T-cell (primary cell): Measurements from ENCODE around the gene SAMD4B. TPM values are rescaled to one million over a fixed set of nuclear protein-coding genes. Genes with fewer than 3 reads are reported as not detected.

Experiments
- ATAC-seq, 4 experiments: fragments of 200-7000 bp in 3 of 4; fragments of 150-1000 bp in 1 of 4; cut with Tn5 transposase; replicated peaks in 1 of 4; 1 replicate in 3 of 4; 2 replicates in 1 of 4; pipeline ENCODE4 v1.10.0; 2021; ENCODE audit warnings: moderate library complexity in 3 of 4, mild to moderate bottlenecking in 2 of 4, moderate number of reproducible peaks in 1 of 4
- CTCF ChIA-PET, 2 donors: fragments of 300-600 bp; sonication (Branson Sonifier 250); formaldehyde crosslinking; loops; one replicate each; lab custom pipeline; 2022; ENCODE audit warnings: antibody characterized with exemption in 2 of 2; lab: Charles Lee
- POLR2A ChIA-PET, 2 donors: fragments of 300-600 bp; sonication (Branson Sonifier 250); formaldehyde crosslinking; loops; one replicate each; lab custom pipeline; 2022; ENCODE audit warnings: antibody characterized with exemption in 2 of 2; lab: Charles Lee
- DNase-seq, 35 experiments: peaks; one replicate each; pipeline versions ENCODE4 v3.0.0 to v3.0.0-alpha.2; 2013 to 2023
- H3K27ac ChIP-seq: one replicate; pipeline ENCODE4 v1.5.1; 2013; ENCODE audit warnings: low read length
- H3K27me3 ChIP-seq, 2 experiments: replicated peaks in 1 of 2; 1 replicate in 1 of 2; 2 replicates in 1 of 2; pipeline versions ENCODE4 v1.6.1 to v1.7.0; 2013; ENCODE audit warnings: low read length in 1 of 2, mixed read lengths in 1 of 2; ENCODE audit not compliant: control insufficient read depth in 2 of 2, insufficient read depth in 2 of 2; ENCODE audit errors: extremely low read depth in 1 of 2
- H3K36me3 ChIP-seq, 2 donors: 1 replicate in 1 of 2; 2 replicates in 1 of 2; pipeline versions ENCODE4 v1.6.1 to v1.7.0; 2013; ENCODE audit warnings: low read length in 1 of 2; ENCODE audit not compliant: control insufficient read depth in 2 of 2, insufficient read depth in 1 of 2; ENCODE audit errors: extremely low read depth in 1 of 2
- H3K4me1 ChIP-seq, 2 experiments: 1 replicate in 1 of 2; 2 replicates in 1 of 2; pipeline versions ENCODE4 v1.6.1 to v1.7.0; 2013; ENCODE audit warnings: low read length in 2 of 2, mixed read lengths in 1 of 2; ENCODE audit not compliant: insufficient read depth in 2 of 2, control insufficient read depth in 1 of 2; ENCODE audit errors: extremely low read depth in 1 of 2
- H3K4me3 ChIP-seq, 2 donors: 1 replicate in 1 of 2; 2 replicates in 1 of 2; pipeline versions ENCODE4 v1.5.1 to v1.7.0; 2013; ENCODE audit warnings: mild to moderate bottlenecking in 2 of 2, low read length in 1 of 2, moderate library complexity in 1 of 2; ENCODE audit not compliant: control insufficient read depth in 1 of 2; ENCODE audit errors: extremely low read depth in 1 of 2
- H3K9me3 ChIP-seq: 2 replicates; pipeline ENCODE4 v1.7.0; 2013
- H3K27ac Mint-ChIP-seq, 2 donors: one replicate each; pipeline ENCODE4 v1.8.0; 2020 to 2021; ENCODE audit warnings: mild to moderate bottlenecking in 2 of 2, mixed read lengths in 2 of 2
- H3K27me3 Mint-ChIP-seq, 2 donors: one replicate each; pipeline ENCODE4 v1.8.0; 2021 to 2022; ENCODE audit warnings: mixed read lengths in 2 of 2
- H3K36me3 Mint-ChIP-seq: one replicate; pipeline ENCODE4 v1.8.0; 2021; ENCODE audit warnings: mixed read lengths
- H3K4me1 Mint-ChIP-seq, 3 donors: one replicate each; pipeline ENCODE4 v1.8.0; 2020 to 2022; ENCODE audit warnings: mixed read lengths in 3 of 3, mild to moderate bottlenecking in 1 of 3
- H3K4me3 Mint-ChIP-seq, 3 donors: one replicate each; pipeline ENCODE4 v1.8.0; 2020 to 2022; ENCODE audit warnings: mild to moderate bottlenecking in 3 of 3, mixed read lengths in 3 of 3, moderate library complexity in 3 of 3
- H3K9me3 Mint-ChIP-seq, 3 donors: one replicate each; pipeline ENCODE4 v1.8.0; 2020 to 2022; ENCODE audit warnings: mixed read lengths in 3 of 3
- WGBS: methylation state at CpG from one replicate; pipeline ENCODE4 v1.1.5; 2013; ENCODE audit warnings: missing lambda C conversion rate; ENCODE audit not compliant: insufficient coverage; 5-methylcytosine and 5-hydroxymethylcytosine counted together
- total RNA-seq, 35 experiments: library from RNA in 6 of 35; stranded (reverse) in 6 of 35; fragments of 120-200 nt in 1 of 35; gene quantifications; one replicate each; pipeline versions ENCODE4 v1.2.1 to v1.2.4 and lab custom pipeline; 2013 to 2026

The SAMD4B gene
- total RNA-seq, 5 donors from 2014 or later (not counting 1 experiment from before 2014, with no cell fraction given), result 59.4 to 72.3 (median 62.0) TPM

DNA sequence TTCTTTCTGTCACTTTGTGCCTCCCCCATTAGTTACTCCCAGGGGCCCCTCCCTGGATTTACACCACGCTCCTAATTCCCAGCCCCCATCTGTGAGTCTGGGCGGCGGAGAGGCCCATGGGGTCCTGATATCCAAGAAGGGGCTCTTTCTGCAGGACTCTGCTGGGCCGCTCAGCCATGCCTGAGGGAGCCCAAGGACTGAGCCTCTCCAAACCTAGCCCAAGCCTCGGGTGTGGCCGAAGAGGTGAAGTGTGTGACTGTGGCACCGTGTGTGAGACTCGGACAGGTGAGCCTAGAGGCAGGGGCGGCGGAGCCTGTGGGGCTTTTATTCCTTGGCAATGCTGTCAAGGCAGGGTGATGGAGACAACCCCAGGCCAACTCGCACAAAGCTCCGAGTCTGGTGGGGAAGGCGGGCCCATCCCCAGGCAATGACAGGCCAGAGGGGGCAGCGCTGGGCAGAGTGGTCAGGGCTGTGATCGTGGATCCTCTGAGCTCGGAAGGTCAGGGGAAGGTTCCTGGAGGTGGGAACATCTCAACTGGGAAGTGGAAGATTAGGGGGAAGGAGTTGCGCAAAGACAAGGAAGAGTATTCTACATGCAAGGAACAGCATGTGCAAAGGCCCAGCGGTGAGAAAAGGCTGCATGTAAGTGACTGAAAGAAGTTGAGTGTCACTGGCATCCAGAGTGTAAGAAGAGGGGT is 71.8 kb downstream of the SAMD4B start:
- WGBS, result 81% methylated on average over 16 of the region's 18 CpGs
- CTCF ChIA-PET, result interaction anchor here in 1 of 2 donors (1.1 kb wide), 1 partner anchor 22 kb away, joined by 3 read pairs; the partner anchor contains the start of gene RPS16
- POLR2A ChIA-PET, result no interaction called here
- Mint-ChIP-seq H3K36me3 (peaks cover 13% of the 10 kb centered on the region), H3K4me3 (peak overlapping the region; percentile 78 to 83 (median 82)), H3K27ac (peak overlapping the region; percentile 93 to 96), H3K27me3 (peaks cover 0 to 3% of the 10 kb centered on the region in 2 donors), H3K4me1 (peaks cover 31 to 50% (median 41%) of the 10 kb centered on the region in 3 donors), H3K9me3 (no peaks in the 10 kb centered on the region)
- Histone ChIP-seq H3K9me3 (no peaks in the 10 kb centered on the region), H3K36me3 (peaks cover 14 to 17% of the 10 kb centered on the region in 2 donors), H3K4me1 (peaks cover 14 to 44% of the 10 kb centered on the region in 2 experiments), H3K27ac (peak overlapping the region; percentile 100), H3K4me3 (peak overlapping the region; percentile 62 to 97), H3K27me3 (no peaks in the 10 kb centered on the region)
- DNase-seq (peak in 1 of 35 experiments; percentile 39), ATAC-seq (no peak)

DNA sequence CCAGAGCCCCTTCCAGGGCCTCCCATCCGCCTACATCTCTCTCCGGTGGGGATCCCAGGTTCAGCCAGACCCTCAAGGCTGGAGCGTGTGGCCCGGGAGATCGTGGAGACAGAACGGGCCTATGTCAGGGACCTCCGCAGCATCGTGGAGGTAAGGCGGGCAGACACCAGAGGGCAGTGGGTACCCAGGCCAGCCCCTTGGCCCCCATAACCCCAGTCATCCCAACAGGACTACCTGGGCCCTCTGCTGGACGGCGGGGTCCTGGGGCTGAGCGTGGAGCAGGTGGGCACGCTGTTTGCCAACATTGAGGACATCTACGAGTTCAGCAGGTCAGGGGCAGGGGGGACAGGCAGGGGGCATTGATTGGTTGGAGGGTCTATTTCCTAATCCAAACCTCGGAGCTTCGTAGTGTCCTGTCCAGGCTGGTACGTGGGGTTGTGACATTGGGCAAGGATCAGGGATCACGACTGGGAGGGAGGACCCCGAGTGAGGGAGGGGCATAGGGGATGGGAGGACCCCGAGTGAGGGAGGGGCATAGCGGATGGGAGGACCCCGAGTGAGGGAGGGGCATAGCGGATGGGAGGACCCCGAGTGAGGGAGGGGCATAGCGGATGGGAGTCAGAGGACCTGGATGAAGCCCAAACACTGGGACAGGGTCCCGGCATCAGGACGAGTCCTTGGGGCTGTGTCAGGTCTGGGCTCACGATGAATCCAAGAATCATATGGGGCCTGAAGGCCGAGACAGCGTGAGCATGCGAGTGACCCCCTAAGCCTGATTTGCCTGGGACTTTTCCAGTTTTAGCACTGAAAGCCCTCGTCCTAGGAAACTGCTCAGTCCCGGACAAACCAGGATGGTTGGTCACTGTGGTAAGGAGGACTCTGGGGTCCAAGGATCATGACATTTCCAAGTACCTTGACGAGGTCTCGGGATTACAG is 73.2 kb downstream of the SAMD4B start:
- H3K27ac ChIP-seq, result no peak overlapping the region
- DNase-seq (no peak), ATAC-seq (no peak)
- Mint-ChIP-seq H3K36me3 (peaks cover 15% of the 10 kb centered on the region), H3K4me3 (peak overlapping the region in 1 of 3 donors; percentile 83), H3K27me3 (peaks cover 0 to 3% of the 10 kb centered on the region in 2 donors), H3K9me3 (no peaks in the 10 kb centered on the region), H3K27ac (peak overlapping the region in 1 of 2 donors; percentile 39), H3K4me1 (peaks cover 28 to 42% (median 36%) of the 10 kb centered on the region in 3 donors)
- H3K27me3 ChIP-seq, result no peaks in the 10 kb centered on the region
- no peak overlapping the region for H3K4me3 ChIP-seq
- CTCF ChIA-PET, result interaction anchor here in 1 of 2 donors (0.6 kb wide), 1 partner anchor 871 kb away, joined by 3 read pairs; no protein-coding TSS in a partner anchor
- H3K36me3 ChIP-seq, result peaks cover 16 to 19% of the 10 kb centered on the region in 2 donors
- WGBS, result 93% methylated on average over 31 of the region's 35 CpGs
- H3K9me3 ChIP-seq, result no peaks in the 10 kb centered on the region
- H3K4me1 ChIP-seq, result peaks cover 11 to 38% of the 10 kb centered on the region in 2 experiments
- POLR2A ChIA-PET, result no interaction called here

DNA sequence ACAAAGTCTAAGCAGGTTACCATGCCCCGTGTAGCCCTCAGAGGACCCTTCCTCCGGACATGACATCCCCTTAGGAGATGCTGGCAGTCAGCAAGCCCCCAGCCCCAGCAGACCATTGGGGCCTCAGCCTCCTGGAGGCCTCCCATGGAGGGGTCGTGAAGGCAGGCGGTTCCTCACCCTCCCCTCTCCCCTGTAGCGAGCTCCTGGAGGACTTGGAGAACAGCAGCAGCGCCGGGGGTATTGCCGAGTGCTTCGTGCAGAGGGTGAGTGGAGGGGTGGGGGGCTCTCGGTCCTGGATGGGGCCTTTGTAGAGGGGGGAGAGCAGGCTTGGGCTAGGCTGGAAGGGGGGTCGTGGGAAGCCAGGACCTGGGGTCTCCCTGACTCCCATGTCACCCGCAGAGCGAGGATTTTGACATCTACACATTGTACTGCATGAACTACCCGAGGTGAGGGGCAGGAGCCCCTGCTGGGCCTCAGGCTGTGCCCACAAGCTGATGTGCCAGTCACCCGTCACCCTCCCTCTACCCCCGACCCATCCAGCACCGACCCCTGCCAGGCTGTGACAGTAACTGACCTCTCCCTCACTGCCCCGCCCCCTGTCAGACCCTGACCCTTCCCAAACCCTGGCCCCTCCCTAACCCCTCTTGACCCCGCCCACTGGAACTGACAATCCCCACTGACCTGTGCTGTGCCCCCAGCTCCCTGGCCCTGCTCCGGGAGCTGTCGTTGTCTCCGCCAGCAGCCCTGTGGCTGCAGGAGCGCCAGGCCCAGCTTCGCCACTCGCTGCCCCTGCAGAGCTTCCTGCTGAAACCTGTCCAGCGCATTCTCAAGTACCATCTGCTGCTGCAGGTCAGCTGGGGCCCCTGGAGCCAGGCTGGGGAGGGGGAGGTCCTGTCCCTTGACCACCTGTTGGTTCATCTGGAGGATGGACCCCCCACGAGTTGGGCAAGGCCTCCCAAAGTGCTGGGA is 74.2 kb downstream of the SAMD4B start:
- Mint-ChIP-seq H3K4me1 (peaks cover 18 to 32% (median 25%) of the 10 kb centered on the region in 3 donors), H3K4me3 (no peak overlapping the region), H3K36me3 (peaks cover 15% of the 10 kb centered on the region), H3K9me3 (no peaks in the 10 kb centered on the region), H3K27me3 (peaks cover 0 to 3% of the 10 kb centered on the region in 2 donors), H3K27ac (peak overlapping the region in 1 of 2 donors; percentile 34)
- H3K4me1 ChIP-seq, result peaks cover 2 to 27% of the 10 kb centered on the region in 2 experiments
- WGBS, result 94% methylated on average over 15 of the region's 27 CpGs
- no peaks in the 10 kb centered on the region for H3K9me3 ChIP-seq
- ATAC-seq (no peak), DNase-seq (no peak)
- no peak overlapping the region for H3K27ac ChIP-seq
- H3K27me3 ChIP-seq, result no peaks in the 10 kb centered on the region
- CTCF ChIA-PET, result interaction anchor here (0.6 to 0.8 kb wide), 3 partner anchors 13 to 872 kb away, joined by 3 to 8 read pairs (median 5); partner anchors contain the start of gene EID2B (in 1 of the 2)
- POLR2A ChIA-PET, result interaction anchor here in 1 of 2 donors (1.7 kb wide), 1 partner anchor 19 kb away, joined by 4 read pairs; the partner anchor contains the start of gene RPS16
- H3K36me3 ChIP-seq, result peaks cover 18 to 25% of the 10 kb centered on the region in 2 donors
- no peak overlapping the region for H3K4me3 ChIP-seq

DNA sequence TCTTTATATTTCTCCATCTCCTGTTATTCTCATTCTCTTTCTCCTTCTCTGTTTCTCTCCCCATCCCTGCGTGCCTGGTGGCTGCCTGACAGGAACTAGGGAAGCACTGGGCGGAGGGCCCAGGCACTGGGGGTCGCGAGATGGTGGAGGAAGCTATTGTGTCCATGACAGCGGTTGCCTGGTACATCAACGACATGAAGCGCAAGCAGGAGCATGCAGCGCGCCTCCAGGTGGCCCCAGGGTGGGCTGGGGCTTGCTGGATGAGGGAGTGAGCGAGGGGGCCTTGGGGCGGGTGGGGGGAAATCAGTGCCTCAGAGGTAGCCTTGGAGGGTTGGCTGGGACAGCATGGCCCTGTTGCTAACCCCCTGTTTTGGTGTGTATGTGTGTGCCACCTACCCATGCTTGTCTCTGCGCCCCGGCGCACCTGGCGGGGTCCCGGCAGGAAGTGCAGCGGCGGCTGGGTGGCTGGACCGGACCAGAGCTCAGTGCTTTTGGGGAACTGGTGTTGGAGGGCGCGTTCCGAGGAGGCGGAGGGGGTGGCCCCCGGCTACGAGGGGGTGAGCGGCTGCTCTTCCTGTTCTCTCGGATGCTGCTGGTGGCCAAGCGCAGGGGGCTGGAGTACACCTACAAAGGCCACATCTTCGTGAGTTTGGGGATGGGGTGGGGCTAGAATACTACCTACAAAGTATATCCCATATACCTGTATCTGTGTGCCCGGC is 75.4 kb downstream of the SAMD4B start:
- ATAC-seq (no peak), DNase-seq (peak in 1 of 35 experiments; percentile 19)
- Histone ChIP-seq H3K4me1 (peaks cover 0 to 21% of the 10 kb centered on the region in 2 experiments), H3K9me3 (no peaks in the 10 kb centered on the region), H3K27ac (no peak overlapping the region), H3K36me3 (peaks cover 18 to 32% of the 10 kb centered on the region in 2 donors), H3K4me3 (no peak overlapping the region), H3K27me3 (no peaks in the 10 kb centered on the region)
- POLR2A ChIA-PET, result interaction anchor here (0.9 to 1.7 kb wide), 2 partner anchors 18 kb away, joined by 3 to 4 read pairs; partner anchors contain the start of gene RPS16 (in 1 of the 2)
- no peak overlapping the region for H3K4me3 Mint-ChIP-seq
- no peaks in the 10 kb centered on the region for H3K9me3 Mint-ChIP-seq
- peaks cover 15% of the 10 kb centered on the region for H3K36me3 Mint-ChIP-seq
- peak overlapping the region; percentile 44 to 74 for H3K27ac Mint-ChIP-seq
- 87% methylated on average over 18 of the region's 30 CpGs for WGBS
- CTCF ChIA-PET, result interaction anchor here in 1 of 2 donors (0.8 kb wide), 1 partner anchor 12 kb away, joined by 8 read pairs; no protein-coding TSS in a partner anchor
- peaks cover 13 to 22% (median 16%) of the 10 kb centered on the region in 3 donors for H3K4me1 Mint-ChIP-seq
- H3K27me3 Mint-ChIP-seq, result no peaks in the 10 kb centered on the region

DNA sequence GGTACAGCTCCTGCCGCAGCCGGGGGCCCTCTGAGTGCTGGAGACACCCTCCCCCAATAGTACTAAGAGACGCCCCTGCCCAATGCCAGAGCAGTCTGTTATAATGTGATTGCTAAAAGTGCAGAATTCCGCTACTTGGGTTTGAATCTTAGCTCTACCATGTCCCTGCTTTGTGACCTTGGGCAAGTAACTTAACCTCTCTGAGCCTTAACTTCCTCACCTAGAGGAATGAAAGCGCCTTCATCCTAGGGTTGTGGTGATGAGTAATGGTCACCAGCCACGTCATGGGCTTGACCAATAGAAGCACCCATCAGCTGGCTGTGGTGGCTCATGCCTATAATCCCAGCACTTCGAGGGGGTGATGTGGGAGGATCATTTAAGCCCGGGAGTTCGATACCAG is 76.8 kb downstream of the SAMD4B start:
- WGBS, result no CpG with 5 or more reads among the region's 9 CpGs
- Mint-ChIP-seq H3K36me3 (peaks cover 22% of the 10 kb centered on the region), H3K27ac (peak overlapping the region in 1 of 2 donors; percentile 44), H3K27me3 (no peaks in the 10 kb centered on the region), H3K4me1 (peaks cover 7 to 17% (median 12%) of the 10 kb centered on the region in 3 donors), H3K4me3 (no peak overlapping the region), H3K9me3 (no peaks in the 10 kb centered on the region)
- Histone ChIP-seq H3K4me1 (peaks cover 0 to 10% of the 10 kb centered on the region in 2 experiments), H3K27me3 (no peaks in the 10 kb centered on the region), H3K4me3 (no peak overlapping the region), H3K36me3 (peaks cover 26 to 43% of the 10 kb centered on the region in 2 donors), H3K9me3 (no peaks in the 10 kb centered on the region), H3K27ac (no peak overlapping the region)
- DNase-seq, result no peak
- no peak for ATAC-seq
- POLR2A ChIA-PET, result interaction anchor here in 1 of 2 donors (0.6 kb wide), 1 partner anchor 17 kb away, joined by 3 read pairs; the partner anchor contains the start of gene RPS16
- CTCF ChIA-PET, result no interaction called here
